PC-3 (cell line): Measurements from ENCODE around the gene PAQR9. TPM values are rescaled to one million over a fixed set of nuclear protein-coding genes. Genes with fewer than 3 reads are reported as not detected.

Source experiments
- ATAC-seq: fragments of 200-7000 bp; cut with Tn5 transposase; 2 replicates; pipeline ENCODE4 v1.9.1; 2020; ENCODE audit warnings: mild to moderate bottlenecking, moderate library complexity
- BruUV-seq: library from RNA; stranded (reverse); fragments of 400-500 nt; replicated peaks from 2 replicates; lab custom pipeline; 2021; lab: Mats Ljungman, UMichigan
- CTCF ChIA-PET: fragments of 300-600 bp; sonication (Branson Sonifier 250); formaldehyde crosslinking; loops from one replicate; lab custom pipeline; 2022; ENCODE audit warnings: antibody characterized with exemption; lab: Charles Lee
- POLR2A ChIA-PET: fragments of 300-600 bp; sonication (Branson Sonifier 250); formaldehyde crosslinking; loops from one replicate; lab custom pipeline; 2022; ENCODE audit warnings: antibody characterized with exemption; ENCODE audit not compliant: unreplicated experiment; lab: Charles Lee
- DNase-seq: peaks from one replicate; pipeline ENCODE4 v3.0.0-alpha.2; 2015
- H2AFZ ChIP-seq: fragments of 300-600 bp; sonication (generic); 2 replicates; pipeline ENCODE4 v1.6.0; 2016; ENCODE audit warnings: antibody characterized with exemption, low read length
- H3F3A ChIP-seq: fragments of 300-600 bp; sonication (generic); one replicate; pipeline ENCODE4 v1.6.0; 2017; ENCODE audit warnings: antibody characterized with exemption, low read length, control low read depth, mild to moderate bottlenecking; ENCODE audit not compliant: unreplicated experiment
- H3K27ac ChIP-seq: fragments of 300-600 bp; sonication (generic); 2 replicates; pipeline ENCODE4 v1.5.1; 2016; ENCODE audit warnings: mild to moderate bottlenecking, low read length
- H3K27me3 ChIP-seq: fragments of 300-600 bp; sonication (generic); 2 replicates; pipeline ENCODE4 v1.6.1; 2016; ENCODE audit warnings: low read length, mixed read lengths
- H3K36me3 ChIP-seq: fragments of 300-600 bp; sonication (generic); 2 replicates; pipeline ENCODE4 v1.6.1; 2016; ENCODE audit warnings: low read depth, mixed run types, low read length, mixed read lengths
- H3K4me1 ChIP-seq: fragments of 300-600 bp; sonication (generic); 2 replicates; pipeline ENCODE4 v1.5.1; 2016; ENCODE audit warnings: low read length; ENCODE audit not compliant: insufficient read depth
- H3K4me2 ChIP-seq: fragments of 300-600 bp; sonication (generic); 2 replicates; pipeline ENCODE4 v1.6.0; 2016; ENCODE audit warnings: low read length
- H3K4me3 ChIP-seq: fragments of 300-600 bp; sonication (generic); 2 replicates; pipeline ENCODE4 v1.5.1; 2016; ENCODE audit warnings: mild to moderate bottlenecking, low read length, mixed read lengths
- H3K79me2 ChIP-seq: fragments of 300-600 bp; sonication (generic); 2 replicates; pipeline ENCODE4 v1.6.1; 2017; ENCODE audit warnings: low read length, mixed read lengths
- H3K9ac ChIP-seq: fragments of 300-600 bp; sonication (generic); 2 replicates; pipeline ENCODE4 v1.6.0; 2016; ENCODE audit warnings: mild to moderate bottlenecking, low read length
- H3K9me2 ChIP-seq: fragments of 300-600 bp; sonication (generic); replicated peaks from 2 replicates; pipeline ENCODE4 v1.6.1; 2016; ENCODE audit warnings: mixed run types, low read length, mixed read lengths
- H3K9me3 ChIP-seq: fragments of 300-600 bp; sonication (generic); 2 replicates; pipeline ENCODE4 v1.6.1; 2016; ENCODE audit warnings: low read length, mixed read lengths
- H4K20me1 ChIP-seq: fragments of 300-600 bp; sonication (generic); 2 replicates; pipeline ENCODE4 v1.6.1; 2016; ENCODE audit warnings: low read length, mixed read lengths
- CTCF ChIP-seq: fragments of 300-600 bp; sonication (generic); conservative IDR thresholded peaks from 2 replicates; pipeline ENCODE4 v1.5.1; 2017; ENCODE audit warnings: antibody characterized with exemption, low read depth, mild to moderate bottlenecking, low read length
- EZH2 ChIP-seq: fragments of 300-600 bp; sonication (generic); IDR thresholded peaks from one replicate; pipeline ENCODE4 v1.6.1; 2017; ENCODE audit warnings: antibody characterized with exemption, mild to moderate bottlenecking, low read length; ENCODE audit not compliant: unreplicated experiment
- EZH2phosphoT487 ChIP-seq: fragments of 300-600 bp; sonication (generic); IDR thresholded peaks from 2 replicates; pipeline ENCODE4 v1.6.1; 2018; ENCODE audit warnings: mild to moderate bottlenecking, antibody characterized with exemption, low read length, borderline replicate concordance
- intact Hi-C: fragments of 100-400 bp; cut with micrococcal nuclease; formaldehyde crosslinking; loops from 2 replicates; pipeline ENCODE4 v1.9.0; 2023
- total RNA-seq: library from RNA; depleted of rRNA; stranded (reverse); fragments of >200 nt; gene quantifications from 2 replicates; pipeline ENCODE4 v1.2.3, GENCODE V29; 2014

The PAQR9 gene
- total RNA-seq, 1 experiment from 2014 or later = not detected

GRCh38 chr3:143010024-143010423 is 46.5 kb upstream of the PAQR9 start:
- DNase-seq = no peak
- Histone ChIP-seq H3K4me3 (no peak overlapping the region), H3K9me2 (no peaks in the 10 kb centered on the region), H4K20me1 (peaks cover 66% of the 10 kb centered on the region), H2AFZ (no peak overlapping the region), H3K9me3 (no peaks in the 10 kb centered on the region), H3K4me2 (no peak overlapping the region), H3K36me3 (peaks cover 14% of the 10 kb centered on the region), H3K9ac (no peak overlapping the region), H3K79me2 (peaks cover 98% of the 10 kb centered on the region), H3K4me1 (peaks cover 3% of the 10 kb centered on the region; the same call in 1 of the 2 replicates), H3F3A (no peaks in the 10 kb centered on the region), H3K27ac (no peak overlapping the region), H3K27me3 (no peaks in the 10 kb centered on the region)
- CTCF ChIA-PET = no interaction called here
- BruUV-seq = no TSS peak
- intact Hi-C loops = no loop called here
- TF ChIP-seq EZH2 (no peak), CTCF (no peak), EZH2phosphoT487 (no peak)
- POLR2A ChIA-PET = no interaction called here
- no peak; the same call in 1 of the 2 replicates for ATAC-seq

- no peak for TF ChIP-seq EZH2
- TF ChIP-seq EZH2phosphoT487 = no peak
- no peak for TF ChIP-seq CTCF
- H3K9ac ChIP-seq = no peak overlapping the region
- no peak overlapping the region for H3K27ac ChIP-seq
- no peaks in the 10 kb centered on the region for H3K27me3 ChIP-seq
- no peak for ATAC-seq
- H4K20me1 ChIP-seq = peaks cover 58% of the 10 kb centered on the region
- no peak overlapping the region for H2AFZ ChIP-seq
- intact Hi-C loops = no loop called here
- no peaks in the 10 kb centered on the region for H3K9me3 ChIP-seq
- CTCF ChIA-PET = interaction anchor here (0.6 kb wide), 1 partner anchor 41 kb away, joined by 9 read pairs; no protein-coding TSS in a partner anchor
- H3K79me2 ChIP-seq = peaks cover 89% of the 10 kb centered on the region
- peaks cover 6% of the 10 kb centered on the region; the same call in 1 of the 2 replicates for H3K4me1 ChIP-seq
- POLR2A ChIA-PET = no interaction called here
- no peak overlapping the region for H3K4me3 ChIP-seq
- DNase-seq = no peak
- BruUV-seq = no TSS peak
- H3K9me2 ChIP-seq = no peaks in the 10 kb centered on the region
- no peaks in the 10 kb centered on the region for H3K36me3 ChIP-seq
- H3K4me2 ChIP-seq = peak overlapping the region; percentile 48
- no peaks in the 10 kb centered on the region for H3F3A ChIP-seq
These were observed 41.3 kb upstream of the PAQR9 start for GRCh38 chr3:143004823-143005222.

DNA sequence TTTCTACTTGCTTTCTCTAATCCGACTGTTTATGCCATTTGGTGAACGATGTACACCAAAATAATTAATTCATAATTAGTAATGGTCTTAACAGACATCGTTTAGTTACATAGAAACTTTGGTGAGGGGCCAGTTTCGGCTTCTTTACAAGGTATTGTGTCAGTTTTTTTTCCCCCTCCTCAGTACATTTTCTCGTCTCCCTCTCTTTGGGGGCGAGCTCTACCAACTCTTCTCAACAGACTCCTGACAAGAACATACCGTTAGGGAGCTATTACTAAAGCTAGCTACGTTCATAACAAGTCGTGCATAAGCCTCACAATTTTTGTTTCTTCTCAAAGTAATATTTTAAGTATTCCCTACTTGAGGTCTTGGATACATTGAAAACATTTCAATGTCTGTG is 39.3 kb upstream of the PAQR9 start:
- no peaks in the 10 kb centered on the region for H3K9me2 ChIP-seq
- intact Hi-C loops = no loop called here
- no peaks in the 10 kb centered on the region for H3K9me3 ChIP-seq
- peaks cover 37% of the 10 kb centered on the region for H4K20me1 ChIP-seq
- no peaks in the 10 kb centered on the region for H3K27me3 ChIP-seq
- H3K4me1 ChIP-seq = peaks cover 16% of the 10 kb centered on the region; the same call in 1 of the 2 replicates
- no peaks in the 10 kb centered on the region for H3F3A ChIP-seq
- ATAC-seq = no peak
- H2AFZ ChIP-seq = no peak overlapping the region
- no peaks in the 10 kb centered on the region for H3K36me3 ChIP-seq
- TF ChIP-seq EZH2 = no peak
- no peak for TF ChIP-seq CTCF
- TF ChIP-seq EZH2phosphoT487 = no peak
- ChIA-PET POLR2A (interaction anchor here (0.7 kb wide), 1 partner anchor 10 kb away, joined by 6 read pairs; no protein-coding TSS in a partner anchor), CTCF (no interaction called here)
- H3K4me2 ChIP-seq = peak overlapping the region; percentile 81
- peak overlapping the region; percentile 99 for H3K9ac ChIP-seq
- no TSS peak for BruUV-seq
- H3K27ac ChIP-seq = no peak overlapping the region
- peaks cover 72% of the 10 kb centered on the region for H3K79me2 ChIP-seq
- H3K4me3 ChIP-seq = peak overlapping the region; percentile 98
- no peak for DNase-seq
